HL-60/S4 treated with retinoic acid at 250 ng/mL for 4 days and 3 days (cell line): ENCODE data around the gene TAS1R2.

Experiments
- in situ Hi-C: fragments of 300-500 bp; cut with MboI; formaldehyde crosslinking; loops from 2 replicates; pipeline ENCODE4 v1.7.0; 2022; ENCODE audit warnings: low sequenced_read_pairs

TAS1R2 gene

GRCh38 chr1:18859560-18859959, at the start of gene TAS1R2:
TAS1R2 (minus strand) TSS chr1:18859660; CDS start chr1:18859660, 0 bp downstream.
- in situ Hi-C loops, result no loop called here

- in situ Hi-C loops, result loop anchor here (10.0 kb wide), 1 partner anchor 187 kb away; no protein-coding TSS in a partner anchor
Observed at GRCh38 chr1:18907917-18908845, 48.7 kb upstream of the TAS1R2 start.

GRCh38 chr1:18907021-18907916, 47.8 kb upstream of the TAS1R2 start:
- in situ Hi-C loops, result loop anchor here (10.0 kb wide), 1 partner anchor 188 kb away; no protein-coding TSS in a partner anchor

GRCh38 chr1:18903291-18903756, 43.9 kb upstream of the TAS1R2 start:
- in situ Hi-C loops, result loop anchor here (10.0 kb wide), 1 partner anchor 191 kb away; no protein-coding TSS in a partner anchor

DNA sequence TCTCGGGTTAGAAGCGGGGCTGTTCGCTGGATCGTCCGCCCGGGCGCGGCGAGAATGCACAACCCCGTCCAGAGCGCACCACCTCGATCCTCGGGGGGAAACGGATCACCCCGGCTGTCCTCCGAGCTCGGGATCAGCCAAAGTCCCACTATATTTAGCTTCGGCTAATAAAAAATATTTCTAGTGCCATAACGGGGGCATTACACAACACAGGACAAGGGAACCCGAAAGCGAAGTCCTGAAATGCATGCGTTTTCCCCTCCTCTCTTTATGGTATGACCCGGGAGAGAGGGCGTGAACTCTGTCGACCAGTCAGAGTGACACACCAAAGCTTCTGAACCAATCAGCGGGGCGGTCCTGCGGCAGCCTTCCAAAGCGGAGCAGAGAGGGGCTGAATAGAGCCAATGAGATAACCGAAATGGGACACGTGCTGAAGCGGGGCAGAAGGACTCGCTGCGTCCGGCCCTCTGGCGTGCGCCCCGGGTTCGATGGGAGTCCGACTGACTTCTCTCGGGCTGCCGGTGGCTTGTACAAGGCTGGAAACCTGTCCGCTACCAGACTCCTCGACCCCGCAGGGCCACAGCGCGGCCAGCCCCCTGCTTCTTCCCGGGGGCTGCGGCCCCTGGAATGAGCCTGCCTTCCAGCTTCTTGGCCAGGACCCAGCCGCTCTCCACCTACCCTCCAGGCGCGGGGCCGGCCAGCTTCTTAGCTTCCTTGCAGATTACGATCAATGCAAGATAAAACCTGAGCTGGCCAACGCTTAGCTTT, 43.2 kb upstream of the TAS1R2 start, which contains the start of gene ALDH4A1:
Gene ALDH4A1 (minus strand): TSS at position 33 of the 768 bp plus-strand sequence. CDS start 32 bp downstream, at position 1.
- in situ Hi-C loops, result loop anchor here (10.0 kb wide), 1 partner anchor 192 kb away; no protein-coding TSS in a partner anchor

DNA sequence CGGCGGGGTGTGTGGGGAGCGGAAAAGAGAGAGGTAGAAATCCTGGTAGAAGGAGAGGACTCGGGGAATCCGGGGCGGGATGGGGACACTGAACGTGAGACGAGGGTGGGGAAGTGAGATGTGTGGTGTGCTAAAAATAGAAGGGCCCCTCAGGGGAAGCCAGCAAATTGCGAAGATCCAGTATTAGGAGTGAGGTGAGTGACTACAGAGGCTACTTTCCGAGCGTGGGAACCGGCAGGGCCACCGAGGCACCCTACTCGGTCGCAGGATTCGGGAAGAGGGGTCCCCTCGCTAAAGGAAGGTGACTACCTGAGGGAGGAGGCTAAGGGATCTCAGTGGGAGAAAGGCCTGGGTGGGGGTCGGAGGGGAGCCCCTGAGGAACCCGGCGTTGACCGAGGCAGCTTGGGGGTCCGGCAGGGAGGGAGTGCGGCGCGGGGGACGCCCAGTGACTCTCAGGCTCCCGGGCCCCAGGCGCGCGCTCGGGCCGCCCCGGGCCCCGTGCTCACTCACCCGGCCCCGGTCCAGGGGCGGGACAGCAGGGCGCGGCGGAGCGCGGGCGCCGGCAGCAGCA, 42.6 kb upstream of the TAS1R2 start:
- in situ Hi-C loops, result loop anchor here (10.0 kb wide), 1 partner anchor 193 kb away; no protein-coding TSS in a partner anchor

DNA sequence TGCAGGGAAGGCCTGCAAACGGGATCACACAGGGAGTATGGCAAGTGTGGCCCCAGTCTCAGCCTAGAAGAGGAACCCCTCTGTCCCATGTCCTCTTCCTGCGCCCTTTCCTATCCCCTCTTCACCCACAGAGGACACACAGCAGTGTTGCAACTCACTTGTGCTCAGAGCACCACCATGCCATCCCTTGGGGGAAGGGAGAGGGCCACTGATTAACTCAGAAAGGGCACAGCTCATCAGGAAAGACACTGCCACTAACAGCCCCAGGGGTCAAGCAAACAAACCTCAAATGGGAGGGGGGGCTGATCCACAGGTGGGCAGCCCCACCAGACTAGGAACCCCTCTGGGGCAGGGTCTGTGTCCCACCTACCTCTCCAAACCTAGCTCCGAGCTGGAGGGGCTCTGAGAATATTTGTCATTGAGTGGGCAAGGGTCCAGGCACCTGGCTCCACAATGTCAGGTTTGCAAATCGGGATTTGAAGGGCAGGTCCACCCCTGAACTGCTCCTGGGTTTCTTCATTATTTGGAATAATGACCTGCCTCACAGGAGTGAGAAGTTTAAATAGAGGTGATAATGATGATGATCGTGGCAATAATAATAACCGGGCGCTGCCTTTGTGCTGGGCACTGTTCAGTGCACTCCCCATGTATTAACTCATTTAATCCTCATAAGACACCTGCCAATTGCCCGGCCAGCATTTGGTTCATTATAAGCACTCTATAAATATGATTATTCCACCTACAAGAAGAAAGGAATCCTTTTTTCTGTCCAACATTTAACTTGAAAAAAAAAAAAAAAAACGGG, 41.9 kb upstream of the TAS1R2 start:
- in situ Hi-C loops, result loop anchor here (10.0 kb wide), 1 partner anchor 193 kb away; no protein-coding TSS in a partner anchor

DNA sequence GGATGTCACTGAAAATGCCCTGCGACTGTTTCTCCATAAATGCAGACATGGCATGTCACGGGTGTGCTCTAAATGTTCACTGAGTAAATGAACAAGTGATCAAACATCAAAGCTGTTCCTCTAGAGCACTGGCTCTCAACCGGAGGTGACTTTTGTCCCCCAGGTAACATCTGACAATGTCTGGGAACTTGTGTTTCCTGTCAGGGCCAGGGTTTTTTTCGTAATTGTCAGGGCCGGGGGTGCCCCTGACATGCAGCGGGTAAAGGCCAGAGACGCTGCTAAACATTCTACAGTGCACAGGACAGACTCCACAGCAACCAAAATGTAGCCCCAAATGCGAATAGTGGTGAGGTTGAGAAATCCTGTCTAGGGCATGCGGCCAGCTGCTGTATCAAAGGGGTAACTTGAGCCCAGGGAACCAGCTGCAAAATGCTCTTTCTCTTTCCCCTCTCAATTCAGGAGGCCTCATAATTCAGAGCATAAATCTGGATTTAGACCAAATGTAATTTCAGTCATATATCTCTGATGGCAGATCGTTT, 40.9 kb upstream of the TAS1R2 start:
- in situ Hi-C loops, result loop anchor here (10.0 kb wide), 1 partner anchor 194 kb away; no protein-coding TSS in a partner anchor

DNA sequence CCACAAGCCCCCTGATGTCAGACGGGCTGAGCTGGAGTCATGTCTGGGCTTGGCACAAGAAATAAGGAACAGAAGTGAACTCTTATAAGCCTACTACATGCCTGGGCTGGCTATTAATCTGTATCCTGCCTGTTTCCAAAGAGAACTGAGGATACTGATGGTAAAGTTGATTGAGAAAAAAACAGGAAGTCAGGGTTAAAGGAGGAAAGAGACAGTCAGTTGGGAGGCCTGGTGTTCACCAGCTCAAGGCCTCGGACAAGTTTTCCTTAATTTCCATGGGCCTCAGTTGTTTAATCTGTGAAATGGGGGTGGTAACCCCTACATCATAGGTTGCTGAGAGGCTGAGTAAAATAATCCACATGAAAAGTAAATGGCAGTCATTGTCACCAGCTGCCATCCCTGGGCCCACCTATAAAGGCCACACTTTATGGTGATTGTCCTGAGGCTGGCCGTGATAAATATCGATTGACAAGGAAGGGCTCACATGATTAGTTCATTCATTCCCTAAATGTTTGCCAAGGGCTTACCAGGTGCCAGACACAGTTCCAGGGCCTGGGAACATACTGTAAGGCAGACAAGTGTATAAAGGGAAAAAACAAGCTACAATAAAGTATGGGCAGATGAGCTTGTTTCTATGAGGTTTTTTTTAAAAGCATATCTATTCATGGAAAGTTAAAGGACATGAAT, 40.0 kb upstream of the TAS1R2 start:
- in situ Hi-C loops, result loop anchor here (10.0 to 25.0 kb wide), 2 partner anchors 195 to 763 kb away; partner anchors contain the start of gene HTR6

- in situ Hi-C loops, result loop anchor here (25.0 kb wide), 1 partner anchor 764 kb away; the partner anchor contains the start of gene HTR6
Observed at GRCh38 chr1:18898567-18898966, 39.1 kb upstream of the TAS1R2 start.

GRCh38 chr1:18895317-18895716, 35.9 kb upstream of the TAS1R2 start:
- in situ Hi-C loops, result loop anchor here (25.0 kb wide), 1 partner anchor 767 kb away; the partner anchor contains the start of gene HTR6

- in situ Hi-C loops, result loop anchor here (25.0 kb wide), 1 partner anchor 769 kb away; the partner anchor contains the start of gene HTR6
Observed at GRCh38 chr1:18893120-18893519, 33.7 kb upstream of the TAS1R2 start.

- in situ Hi-C loops, result loop anchor here (25.0 kb wide), 1 partner anchor 770 kb away; the partner anchor contains the start of gene HTR6
Observed at GRCh38 chr1:18891858-18892257, 32.4 kb upstream of the TAS1R2 start.

DNA sequence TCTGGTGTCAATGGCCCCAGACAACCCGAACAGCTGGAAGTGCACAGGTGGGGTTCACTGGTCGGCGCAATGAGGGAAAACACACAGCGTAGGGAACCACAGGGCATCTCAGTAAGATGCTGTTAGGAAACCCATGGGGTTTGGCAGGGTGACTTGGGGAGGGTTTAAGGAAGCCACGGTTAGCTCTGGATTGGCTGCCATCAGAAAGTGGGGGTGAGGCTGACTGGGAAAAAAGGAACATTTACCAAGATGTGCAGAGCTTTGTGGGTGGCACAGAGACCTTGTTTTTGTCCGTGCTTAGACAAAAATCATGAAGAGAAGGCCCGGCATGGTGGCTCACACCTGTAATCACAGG, 31.9 kb upstream of the TAS1R2 start:
- in situ Hi-C loops, result loop anchor here (25.0 kb wide), 1 partner anchor 771 kb away; the partner anchor contains the start of gene HTR6

GRCh38 chr1:18890706-18891425, 31.4 kb upstream of the TAS1R2 start:
- in situ Hi-C loops, result loop anchor here (25.0 kb wide), 1 partner anchor 771 kb away; the partner anchor contains the start of gene HTR6

GRCh38 chr1:18886003-18886335, 26.5 kb upstream of the TAS1R2 start:
- in situ Hi-C loops, result loop anchor here (25.0 kb wide), 1 partner anchor 776 kb away; the partner anchor contains the start of gene HTR6
